ENCODE measurements around the gene ABT1. TPM values are rescaled to one million over a fixed set of nuclear protein-coding genes. Genes with fewer than 3 reads are reported as not detected.

The ABT1 gene
- total RNA-seq, 1 experiment from 2014 or later: 18.8 TPM

DNA sequence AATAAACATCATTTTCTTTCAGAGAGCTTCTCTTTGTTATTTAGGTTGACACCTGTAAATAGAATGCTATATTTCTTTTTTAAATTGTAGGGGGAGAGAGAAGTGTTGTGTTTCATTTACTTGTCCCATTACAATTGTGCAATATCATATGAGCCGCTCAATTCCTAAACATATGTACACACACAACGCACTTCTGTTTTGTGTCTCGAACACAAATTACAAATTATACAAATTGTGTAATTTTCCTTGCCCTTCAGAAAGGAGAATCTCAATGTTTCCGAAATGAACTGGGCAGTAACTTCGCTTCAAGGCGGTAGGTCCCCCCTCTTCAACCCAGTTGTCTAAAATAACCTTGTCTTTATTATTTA, 2.6 kb upstream of the ABT1 start:
- Mint-ChIP-seq H3K4me3 (ENCODE audit: low read depth, unreplicated experiment) (no peak overlapping the region), H3K36me3 (ENCODE audit: insufficient read depth, unreplicated experiment) (no peaks in the 10 kb centered on the region), H3K9me3 (ENCODE audit: low read depth, unreplicated experiment) (no peaks in the 10 kb centered on the region), H3K27ac (ENCODE audit: unreplicated experiment) (no peak overlapping the region), H3K27me3 (ENCODE audit: unreplicated experiment) (peaks cover 7% of the 10 kb centered on the region), H3K4me1 (ENCODE audit: low read depth, unreplicated experiment) (peaks cover 9% of the 10 kb centered on the region)
- CTCF ChIA-PET: interaction anchor here (1.0 to 2.2 kb wide), 4 partner anchors 10 to 257 kb away, joined by 3 to 33 read pairs (median 14); no protein-coding TSS in a partner anchor
- BruUV-seq (replicated peaks): no TSS peak
- DNase-seq: no peak
- TF ChIP-seq, protein P1, sequence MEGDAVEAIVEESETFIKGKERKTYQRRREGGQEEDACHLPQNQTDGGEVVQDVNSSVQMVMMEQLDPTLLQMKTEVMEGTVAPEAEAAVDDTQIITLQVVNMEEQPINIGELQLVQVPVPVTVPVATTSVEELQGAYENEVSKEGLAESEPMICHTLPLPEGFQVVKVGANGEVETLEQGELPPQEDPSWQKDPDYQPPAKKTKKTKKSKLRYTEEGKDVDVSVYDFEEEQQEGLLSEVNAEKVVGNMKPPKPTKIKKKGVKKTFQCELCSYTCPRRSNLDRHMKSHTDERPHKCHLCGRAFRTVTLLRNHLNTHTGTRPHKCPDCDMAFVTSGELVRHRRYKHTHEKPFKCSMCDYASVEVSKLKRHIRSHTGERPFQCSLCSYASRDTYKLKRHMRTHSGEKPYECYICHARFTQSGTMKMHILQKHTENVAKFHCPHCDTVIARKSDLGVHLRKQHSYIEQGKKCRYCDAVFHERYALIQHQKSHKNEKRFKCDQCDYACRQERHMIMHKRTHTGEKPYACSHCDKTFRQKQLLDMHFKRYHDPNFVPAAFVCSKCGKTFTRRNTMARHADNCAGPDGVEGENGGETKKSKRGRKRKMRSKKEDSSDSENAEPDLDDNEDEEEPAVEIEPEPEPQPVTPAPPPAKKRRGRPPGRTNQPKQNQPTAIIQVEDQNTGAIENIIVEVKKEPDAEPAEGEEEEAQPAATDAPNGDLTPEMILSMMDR (IDR thresholded peaks at IDR 0.05; ENCODE audit: unreplicated experiment): no peak
- intact Hi-C loops (cut with micrococcal nuclease; ENCODE audit: unreplicated experiment): loop anchor here (10.0 kb wide), 1 partner anchor 419 kb away; no protein-coding TSS in a partner anchor

DNA sequence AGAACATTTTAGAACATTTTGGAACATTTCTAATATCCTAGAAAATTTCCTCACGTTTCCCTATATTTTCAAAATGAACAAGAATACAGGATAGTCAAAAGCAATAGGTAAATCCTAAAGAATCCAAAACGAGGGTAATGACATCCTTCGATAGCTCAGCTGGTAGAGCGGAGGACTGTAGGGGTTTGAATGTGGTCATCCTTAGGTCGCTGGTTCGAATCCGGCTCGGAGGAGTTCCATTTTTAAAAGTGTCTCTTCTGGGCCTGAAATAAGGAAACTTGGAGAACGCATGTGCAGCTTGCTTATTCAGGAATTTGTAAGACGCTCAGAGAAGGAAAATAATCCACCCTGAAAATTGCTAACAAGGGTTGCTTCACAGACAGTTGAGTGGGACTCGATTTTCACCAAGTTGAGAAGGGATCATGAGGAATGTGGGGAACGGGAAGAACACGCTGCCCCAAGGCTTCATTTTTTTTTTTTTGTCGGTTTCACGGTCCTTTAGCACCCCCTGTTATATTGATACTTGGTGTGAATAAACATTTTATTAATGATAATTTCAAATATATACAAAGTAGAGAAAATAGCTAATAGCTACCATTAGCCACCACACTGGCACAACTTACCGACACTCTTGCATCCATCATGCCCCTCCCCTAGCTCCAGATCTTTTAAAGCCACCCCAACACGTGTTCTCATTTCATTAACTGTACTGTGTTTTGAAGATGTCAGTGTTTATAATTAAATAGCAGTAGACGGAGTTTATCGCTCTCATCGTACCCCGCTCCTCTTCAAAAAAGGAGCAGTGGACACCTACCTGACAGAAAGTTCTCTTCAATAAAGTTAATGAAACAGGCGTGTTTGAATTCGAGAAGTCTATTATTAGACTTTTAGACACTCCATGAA, 1.8 kb upstream of the ABT1 start:
- Mint-ChIP-seq H3K36me3 (ENCODE audit: insufficient read depth, unreplicated experiment) (no peaks in the 10 kb centered on the region), H3K27ac (ENCODE audit: unreplicated experiment) (no peak overlapping the region), H3K27me3 (ENCODE audit: unreplicated experiment) (peaks cover 7% of the 10 kb centered on the region), H3K9me3 (ENCODE audit: low read depth, unreplicated experiment) (no peaks in the 10 kb centered on the region), H3K4me1 (ENCODE audit: low read depth, unreplicated experiment) (peaks cover 9% of the 10 kb centered on the region), H3K4me3 (ENCODE audit: low read depth, unreplicated experiment) (no peak overlapping the region)
- CTCF ChIA-PET: interaction anchor here (0.7 to 2.2 kb wide), 17 partner anchors 17 to 539 kb away, joined by 3 to 33 read pairs (median 5); a partner anchor contains a TSS
- intact Hi-C loops (cut with micrococcal nuclease; ENCODE audit: unreplicated experiment): loop anchor here (1.0 to 10.0 kb wide), 3 partner anchors 23 to 420 kb away; no protein-coding TSS in a partner anchor
- TF ChIP-seq, protein P1 (IDR thresholded peaks at IDR 0.05; ENCODE audit: unreplicated experiment): no peak
- peak; percentile 49 for DNase-seq
- BruUV-seq (replicated peaks): no TSS peak

DNA sequence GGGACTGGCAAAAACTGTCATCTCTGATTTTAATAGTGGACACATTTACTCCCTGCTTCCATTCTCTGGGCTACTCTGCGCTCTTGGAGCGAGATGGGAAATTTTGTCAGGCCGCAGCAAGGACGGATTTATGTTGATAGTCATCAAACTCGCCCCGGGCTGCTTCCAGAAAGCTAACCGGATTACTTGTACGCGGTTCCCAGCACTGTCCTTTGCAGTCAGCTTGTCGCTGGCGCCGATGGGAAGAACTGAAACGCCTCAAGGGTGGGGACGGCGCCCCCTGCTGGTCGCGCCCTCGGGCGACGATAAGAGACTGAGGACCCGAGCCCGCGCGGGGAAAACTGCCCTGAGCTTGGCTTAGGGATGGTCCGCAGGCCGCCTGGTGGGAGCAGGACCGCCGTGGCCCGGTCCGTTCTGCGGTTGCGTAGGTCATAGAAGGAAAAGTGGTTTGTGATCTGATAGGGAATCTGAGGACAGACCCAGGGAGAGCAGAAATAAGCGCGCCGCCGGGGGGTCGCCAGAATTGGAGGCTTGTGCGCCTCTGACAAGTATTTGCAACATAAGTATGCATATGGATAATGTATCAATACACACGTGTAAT, 984 bp upstream of the ABT1 start:
- intact Hi-C loops (cut with micrococcal nuclease; ENCODE audit: unreplicated experiment): loop anchor here (1.0 to 10.0 kb wide), 4 partner anchors 23 to 421 kb away; no protein-coding TSS in a partner anchor
- Mint-ChIP-seq H3K4me1 (ENCODE audit: low read depth, unreplicated experiment) (peaks cover 9% of the 10 kb centered on the region), H3K27me3 (ENCODE audit: unreplicated experiment) (peaks cover 7% of the 10 kb centered on the region), H3K27ac (ENCODE audit: unreplicated experiment) (no peak overlapping the region), H3K4me3 (ENCODE audit: low read depth, unreplicated experiment) (no peak overlapping the region), H3K36me3 (ENCODE audit: insufficient read depth, unreplicated experiment) (no peaks in the 10 kb centered on the region), H3K9me3 (ENCODE audit: low read depth, unreplicated experiment) (no peaks in the 10 kb centered on the region)
- TF ChIP-seq, protein P1 (IDR thresholded peaks at IDR 0.05; ENCODE audit: unreplicated experiment): peak; percentile 96
- CTCF ChIA-PET: interaction anchor here (0.7 to 2.2 kb wide), 19 partner anchors 12 to 538 kb away, joined by 3 to 33 read pairs (median 4); a partner anchor contains a TSS
- BruUV-seq (replicated peaks): no TSS peak
- DNase-seq: peak; percentile 95

DNA sequence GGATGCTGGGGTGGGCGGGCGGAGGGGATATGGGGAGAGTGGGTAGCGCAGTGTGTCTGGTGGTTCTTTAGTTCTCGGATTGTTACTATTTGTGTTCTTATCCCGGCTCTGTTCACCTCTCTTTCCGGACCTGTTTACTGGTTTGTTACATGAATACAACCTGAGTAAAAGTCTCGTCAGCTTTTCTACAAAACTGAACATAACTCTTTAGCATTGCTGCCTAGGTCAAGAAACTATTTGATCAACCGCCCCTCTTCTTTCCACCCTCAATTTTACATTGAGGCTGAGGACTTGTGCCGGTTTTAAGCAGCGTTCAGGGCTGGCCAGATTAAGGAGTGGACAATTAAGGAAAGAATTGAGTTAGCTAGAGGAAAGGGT, 625 bp downstream of the ABT1 start:
- Mint-ChIP-seq H3K4me1 (ENCODE audit: low read depth, unreplicated experiment) (peaks cover 9% of the 10 kb centered on the region), H3K4me3 (ENCODE audit: low read depth, unreplicated experiment) (no peak overlapping the region), H3K27me3 (ENCODE audit: unreplicated experiment) (peaks cover under 1% of the 10 kb centered on the region), H3K9me3 (ENCODE audit: low read depth, unreplicated experiment) (no peaks in the 10 kb centered on the region), H3K27ac (ENCODE audit: unreplicated experiment) (no peak overlapping the region), H3K36me3 (ENCODE audit: insufficient read depth, unreplicated experiment) (no peaks in the 10 kb centered on the region)
- CTCF ChIA-PET: no interaction called here
- DNase-seq: no peak
- TF ChIP-seq, protein P1 (IDR thresholded peaks at IDR 0.05; ENCODE audit: unreplicated experiment): no peak
- no TSS peak for BruUV-seq (replicated peaks)
- intact Hi-C loops (cut with micrococcal nuclease; ENCODE audit: unreplicated experiment): loop anchor here (10.0 kb wide), 1 partner anchor 423 kb away; no protein-coding TSS in a partner anchor

Measured in Calu3 (cell line).